ENCODE results near the gene C2CD3. TPM values are rescaled to one million over a fixed set of nuclear protein-coding genes. Genes with fewer than 3 reads are reported as not detected.
A peak's percentile ranks its signal among the peaks of the same experiment; 100 is the strongest.

Gene C2CD3
- total RNA-seq, 1 donor from 2014 or later, result 36.8 TPM

DNA sequence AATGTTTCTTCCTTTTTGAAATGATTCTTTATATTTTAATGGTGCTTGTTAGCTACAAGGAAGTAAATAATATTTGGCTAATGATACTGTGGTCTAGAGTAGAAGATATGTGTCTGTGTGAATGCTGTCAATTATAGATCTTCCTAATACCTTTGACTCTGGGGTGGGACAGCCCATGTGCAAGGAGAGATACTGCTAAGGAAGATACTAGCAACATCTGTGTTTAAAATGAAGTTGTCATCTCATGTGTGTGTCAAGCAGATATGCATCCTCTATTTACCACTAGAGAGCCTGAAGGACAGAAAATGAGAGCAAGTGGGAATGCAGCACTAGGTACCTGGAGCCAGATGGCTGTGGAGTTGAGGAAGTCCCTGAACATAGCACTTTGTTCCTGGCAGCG is 34.4 kb upstream of the C2CD3 start:
- no peak for DNase-seq (ENCODE audit: extremely low spot score, unreplicated experiment)
- H3K4me1 Mint-ChIP-seq (ENCODE audit: unreplicated experiment), result no peaks in the 10 kb centered on the region
- no peaks in the 10 kb centered on the region for H3K27me3 Mint-ChIP-seq
- H3K27ac Mint-ChIP-seq, result no peak overlapping the region
- TF ChIP-seq, protein P1, sequence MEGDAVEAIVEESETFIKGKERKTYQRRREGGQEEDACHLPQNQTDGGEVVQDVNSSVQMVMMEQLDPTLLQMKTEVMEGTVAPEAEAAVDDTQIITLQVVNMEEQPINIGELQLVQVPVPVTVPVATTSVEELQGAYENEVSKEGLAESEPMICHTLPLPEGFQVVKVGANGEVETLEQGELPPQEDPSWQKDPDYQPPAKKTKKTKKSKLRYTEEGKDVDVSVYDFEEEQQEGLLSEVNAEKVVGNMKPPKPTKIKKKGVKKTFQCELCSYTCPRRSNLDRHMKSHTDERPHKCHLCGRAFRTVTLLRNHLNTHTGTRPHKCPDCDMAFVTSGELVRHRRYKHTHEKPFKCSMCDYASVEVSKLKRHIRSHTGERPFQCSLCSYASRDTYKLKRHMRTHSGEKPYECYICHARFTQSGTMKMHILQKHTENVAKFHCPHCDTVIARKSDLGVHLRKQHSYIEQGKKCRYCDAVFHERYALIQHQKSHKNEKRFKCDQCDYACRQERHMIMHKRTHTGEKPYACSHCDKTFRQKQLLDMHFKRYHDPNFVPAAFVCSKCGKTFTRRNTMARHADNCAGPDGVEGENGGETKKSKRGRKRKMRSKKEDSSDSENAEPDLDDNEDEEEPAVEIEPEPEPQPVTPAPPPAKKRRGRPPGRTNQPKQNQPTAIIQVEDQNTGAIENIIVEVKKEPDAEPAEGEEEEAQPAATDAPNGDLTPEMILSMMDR (conservative IDR thresholded peaks at IDR 0.05), result no peak
- H3K4me3 Mint-ChIP-seq, result no peak overlapping the region
- H3K36me3 Mint-ChIP-seq, result peaks cover 32% of the 10 kb centered on the region
- no peaks in the 10 kb centered on the region for H3K9me3 Mint-ChIP-seq

DNA sequence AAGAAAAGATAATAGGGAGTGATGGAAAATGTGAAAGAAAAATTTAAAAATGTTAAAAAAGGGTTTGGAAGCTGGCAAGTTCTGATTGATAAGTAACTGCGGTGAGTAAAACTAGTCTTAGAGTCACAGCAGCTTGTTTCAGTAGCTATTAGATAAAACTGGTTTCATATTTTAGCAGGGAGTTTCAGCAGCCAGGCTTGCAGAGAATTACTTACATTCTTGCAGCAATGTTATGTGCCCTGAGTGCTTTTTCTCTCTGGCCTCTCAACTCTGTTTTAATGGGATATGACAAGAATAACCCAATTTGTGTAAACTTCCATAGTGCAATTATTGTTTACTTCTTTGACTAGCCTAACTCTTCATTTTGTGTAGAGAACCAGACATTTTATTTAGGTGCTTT is 33.9 kb upstream of the C2CD3 start:
- no peak overlapping the region for H3K27ac Mint-ChIP-seq

DNA sequence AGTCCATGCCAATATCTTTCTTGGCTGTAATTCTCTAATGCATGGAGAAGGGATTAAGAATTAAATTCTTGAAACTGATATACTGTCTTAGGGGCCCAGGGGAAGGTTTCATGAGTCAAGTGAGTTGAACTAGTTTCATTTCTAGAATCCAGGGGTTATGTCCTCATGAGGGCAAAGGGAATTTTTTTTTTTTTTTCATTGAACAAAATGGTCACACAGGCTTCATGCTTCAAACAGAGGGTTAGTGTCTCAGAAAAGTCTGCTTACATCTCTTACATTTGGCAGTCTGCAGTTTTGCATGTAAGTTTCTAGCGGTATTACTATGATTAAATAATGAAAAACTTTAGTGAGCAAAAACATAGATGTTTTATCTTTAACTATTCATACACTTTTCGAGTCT is 33.2 kb upstream of the C2CD3 start:
- Mint-ChIP-seq H3K9me3 (peaks cover 3% of the 10 kb centered on the region), H3K4me3 (no peak overlapping the region), H3K36me3 (peaks cover 31% of the 10 kb centered on the region), H3K4me1 (ENCODE audit: unreplicated experiment) (no peaks in the 10 kb centered on the region), H3K27me3 (no peaks in the 10 kb centered on the region), H3K27ac (no peak overlapping the region)
- TF ChIP-seq, protein P1 (conservative IDR thresholded peaks at IDR 0.05), result no peak
- DNase-seq (ENCODE audit: extremely low spot score, unreplicated experiment), result no peak

More for the DNA sequence above, 33.9 kb upstream of the C2CD3 start:
- Mint-ChIP-seq H3K4me3 (no peak overlapping the region), H3K4me1 (ENCODE audit: unreplicated experiment) (no peaks in the 10 kb centered on the region), H3K36me3 (peaks cover 30% of the 10 kb centered on the region), H3K27me3 (no peaks in the 10 kb centered on the region), H3K9me3 (no peaks in the 10 kb centered on the region)
- TF ChIP-seq, protein P1 (conservative IDR thresholded peaks at IDR 0.05), result no peak
- no peak for DNase-seq (ENCODE audit: extremely low spot score, unreplicated experiment)

DNA sequence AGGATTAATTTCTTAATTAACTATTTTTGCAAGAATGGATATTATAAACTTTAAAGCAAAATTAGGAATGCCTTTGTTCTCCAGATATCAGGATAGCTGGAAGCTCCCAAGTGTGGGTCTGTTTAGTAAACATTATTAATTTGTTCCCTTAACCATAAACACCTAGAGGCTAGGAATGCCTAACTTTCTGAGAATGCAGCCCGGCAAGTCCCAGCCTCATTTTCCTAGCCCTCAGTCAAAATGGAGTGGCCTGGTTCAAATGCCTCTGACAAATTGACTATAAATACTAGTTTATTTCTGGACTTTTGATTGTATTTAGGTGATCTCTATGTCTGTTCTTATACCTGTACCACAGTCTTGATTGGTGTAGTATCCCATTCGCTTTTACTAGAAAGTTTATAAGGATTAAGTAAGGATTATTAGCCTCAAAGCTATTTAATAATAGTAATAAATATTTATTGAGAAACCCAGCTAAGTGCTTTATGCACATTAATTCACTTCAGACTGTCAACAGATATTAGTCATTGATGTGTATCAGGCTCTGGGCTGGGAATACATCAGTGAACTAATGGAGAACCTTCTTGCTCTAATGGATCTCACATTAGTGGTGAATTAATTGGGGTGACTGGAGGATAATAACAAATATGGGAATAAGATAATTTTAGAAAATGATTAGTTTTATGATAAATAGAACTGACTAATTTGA is 26.1 kb upstream of the C2CD3 start:
- Mint-ChIP-seq H3K9me3 (peaks cover 16% of the 10 kb centered on the region), H3K27ac (peak overlapping the region; percentile 59), H3K4me3 (no peak overlapping the region), H3K27me3 (no peaks in the 10 kb centered on the region), H3K4me1 (ENCODE audit: unreplicated experiment) (no peaks in the 10 kb centered on the region), H3K36me3 (peaks cover 21% of the 10 kb centered on the region)
- TF ChIP-seq, protein P1 (conservative IDR thresholded peaks at IDR 0.05), result no peak
- no peak for DNase-seq (ENCODE audit: extremely low spot score, unreplicated experiment)

DNA sequence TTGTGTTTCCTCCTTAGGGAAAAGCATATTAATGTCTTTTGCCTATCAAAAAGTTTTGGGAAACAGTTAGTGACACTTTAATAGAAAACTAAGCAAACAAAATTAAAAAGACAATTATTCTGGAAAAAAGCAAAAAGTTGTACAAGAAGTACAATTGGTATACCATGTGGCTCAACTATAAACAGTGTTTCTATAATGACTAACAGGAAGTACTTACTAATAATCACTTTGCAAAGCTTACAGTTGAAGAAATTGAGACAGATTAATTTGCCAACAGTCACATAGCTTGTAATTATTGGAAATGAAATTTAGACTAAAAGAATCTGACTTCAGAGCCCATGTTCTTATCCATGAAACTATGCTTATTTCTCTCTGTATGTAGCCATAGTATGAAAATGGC is 25.0 kb upstream of the C2CD3 start:
- H3K4me3 Mint-ChIP-seq, result no peak overlapping the region
- peak overlapping the region; percentile 59 for H3K27ac Mint-ChIP-seq
- peaks cover 24% of the 10 kb centered on the region for H3K36me3 Mint-ChIP-seq
- TF ChIP-seq, protein P1 (conservative IDR thresholded peaks at IDR 0.05), result no peak
- no peaks in the 10 kb centered on the region for H3K27me3 Mint-ChIP-seq
- H3K4me1 Mint-ChIP-seq (ENCODE audit: unreplicated experiment), result no peaks in the 10 kb centered on the region
- no peak for DNase-seq (ENCODE audit: extremely low spot score, unreplicated experiment)
- H3K9me3 Mint-ChIP-seq, result peaks cover 20% of the 10 kb centered on the region
